ENCODE measurements around the gene ZNF487. TPM values are rescaled to one million over a fixed set of nuclear protein-coding genes. Genes with fewer than 3 reads are reported as not detected.

The ZNF487 gene
- total and polyA plus RNA-seq, 2 of the 13 experiments (the other 11 are each of a cell fraction or from before 2014, with no cell fraction given), result 7.4 to 8.8 TPM

DNA sequence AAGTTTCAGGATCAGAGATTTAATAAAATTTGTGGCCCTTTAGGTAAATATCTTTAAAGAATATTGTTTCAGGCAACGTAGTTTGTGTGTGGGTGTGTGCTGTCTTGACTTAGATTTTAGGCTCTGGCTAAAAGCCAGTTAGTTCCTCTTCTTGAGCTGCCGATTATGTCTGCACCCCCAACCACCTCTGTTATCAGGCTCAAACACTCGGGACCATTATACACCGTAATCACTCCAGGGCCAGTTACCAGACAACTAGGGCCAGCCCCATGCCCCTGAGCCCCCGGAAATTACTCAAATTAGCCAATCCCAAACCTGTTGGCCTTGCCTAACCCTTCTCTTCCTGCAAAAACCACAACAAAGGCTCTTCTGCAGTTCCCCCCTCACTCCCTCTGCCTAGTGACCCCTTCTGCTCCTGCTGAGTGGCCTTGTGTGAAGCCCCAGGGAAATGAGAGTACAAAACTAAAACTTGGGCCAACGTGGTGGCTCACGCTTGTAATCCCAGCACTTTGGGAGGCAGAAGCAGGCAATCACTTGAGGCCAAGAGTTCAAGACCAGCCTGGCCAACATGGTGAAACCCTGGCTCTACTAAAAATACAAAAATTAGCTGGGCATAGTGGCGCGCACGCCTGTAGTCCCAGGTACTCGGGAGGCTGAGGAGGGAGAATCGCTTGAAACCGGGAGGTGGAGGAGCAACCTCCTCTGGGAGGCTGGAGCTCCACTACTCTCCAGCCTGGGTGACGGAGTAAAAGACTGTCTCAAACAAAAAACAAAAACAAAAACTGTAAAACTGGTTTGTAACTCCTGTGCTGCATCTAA is 18.8 kb upstream of the ZNF487 start (continued):
- TF ChIP-seq, protein P1, sequence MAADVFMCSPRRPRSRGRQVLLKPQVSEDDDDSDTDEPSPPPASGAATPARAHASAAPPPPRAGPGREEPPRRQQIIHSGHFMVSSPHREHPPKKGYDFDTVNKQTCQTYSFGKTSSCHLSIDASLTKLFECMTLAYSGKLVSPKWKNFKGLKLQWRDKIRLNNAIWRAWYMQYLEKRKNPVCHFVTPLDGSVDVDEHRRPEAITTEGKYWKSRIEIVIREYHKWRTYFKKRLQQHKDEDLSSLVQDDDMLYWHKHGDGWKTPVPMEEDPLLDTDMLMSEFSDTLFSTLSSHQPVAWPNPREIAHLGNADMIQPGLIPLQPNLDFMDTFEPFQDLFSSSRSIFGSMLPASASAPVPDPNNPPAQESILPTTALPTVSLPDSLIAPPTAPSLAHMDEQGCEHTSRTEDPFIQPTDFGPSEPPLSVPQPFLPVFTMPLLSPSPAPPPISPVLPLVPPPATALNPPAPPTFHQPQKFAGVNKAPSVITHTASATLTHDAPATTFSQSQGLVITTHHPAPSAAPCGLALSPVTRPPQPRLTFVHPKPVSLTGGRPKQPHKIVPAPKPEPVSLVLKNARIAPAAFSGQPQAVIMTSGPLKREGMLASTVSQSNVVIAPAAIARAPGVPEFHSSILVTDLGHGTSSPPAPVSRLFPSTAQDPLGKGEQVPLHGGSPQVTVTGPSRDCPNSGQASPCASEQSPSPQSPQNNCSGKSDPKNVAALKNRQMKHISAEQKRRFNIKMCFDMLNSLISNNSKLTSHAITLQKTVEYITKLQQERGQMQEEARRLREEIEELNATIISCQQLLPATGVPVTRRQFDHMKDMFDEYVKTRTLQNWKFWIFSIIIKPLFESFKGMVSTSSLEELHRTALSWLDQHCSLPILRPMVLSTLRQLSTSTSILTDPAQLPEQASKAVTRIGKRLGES (CRISPR knock-in tag; IDR thresholded peaks at IDR 0.05; ENCODE audit: borderline replicate concordance), result no peak
- no peak for TF ChIP-seq HMGA1 (CRISPR knock-in tag; conservative IDR thresholded peaks at IDR 0.05)
- no peak for TF ChIP-seq ZFP41 (CRISPR knock-in tag; IDR thresholded peaks at IDR 0.05; ENCODE audit: borderline replicate concordance)
- no peak for TF ChIP-seq THYN1 (CRISPR knock-in tag; IDR thresholded peaks at IDR 0.05; ENCODE audit: borderline replicate concordance, low read depth)
- no peak for TF ChIP-seq ZNF337 (CRISPR knock-in tag; IDR thresholded peaks at IDR 0.05; ENCODE audit: borderline replicate concordance, low read depth)
- 0 out of 2 replicates have a peak, but pooled peaks have one; percentile 44 for TF ChIP-seq ZBTB7A (CRISPR knock-in tag; IDR thresholded peaks at IDR 0.05)
- peak in 1 of 2 experiments; percentile 91; a peak in 2 of 4 replicates for TF ChIP-seq EP300 (IDR thresholded peaks at IDR 0.05; ENCODE audit: low read depth in 2 of 2, low read length in 2 of 2)
- TF ChIP-seq EP300 (CRISPR knock-in tag; IDR thresholded peaks at IDR 0.05; ENCODE audit: borderline replicate concordance), result peak; percentile 81
- no peak for TF ChIP-seq GTF3A (CRISPR knock-in tag; conservative IDR thresholded peaks at IDR 0.05)
- no peak for TF ChIP-seq ZNF235 (CRISPR knock-in tag; IDR thresholded peaks at IDR 0.05; ENCODE audit: borderline replicate concordance)
- TF ChIP-seq ELF4 (CRISPR knock-in tag; IDR thresholded peaks at IDR 0.05; ENCODE audit: borderline replicate concordance), result no peak
- peak; percentile 40; the same call in 1 of the 2 replicates for TF ChIP-seq FOXO1 (CRISPR knock-in tag; IDR thresholded peaks at IDR 0.05)
- TF ChIP-seq, protein P2, sequence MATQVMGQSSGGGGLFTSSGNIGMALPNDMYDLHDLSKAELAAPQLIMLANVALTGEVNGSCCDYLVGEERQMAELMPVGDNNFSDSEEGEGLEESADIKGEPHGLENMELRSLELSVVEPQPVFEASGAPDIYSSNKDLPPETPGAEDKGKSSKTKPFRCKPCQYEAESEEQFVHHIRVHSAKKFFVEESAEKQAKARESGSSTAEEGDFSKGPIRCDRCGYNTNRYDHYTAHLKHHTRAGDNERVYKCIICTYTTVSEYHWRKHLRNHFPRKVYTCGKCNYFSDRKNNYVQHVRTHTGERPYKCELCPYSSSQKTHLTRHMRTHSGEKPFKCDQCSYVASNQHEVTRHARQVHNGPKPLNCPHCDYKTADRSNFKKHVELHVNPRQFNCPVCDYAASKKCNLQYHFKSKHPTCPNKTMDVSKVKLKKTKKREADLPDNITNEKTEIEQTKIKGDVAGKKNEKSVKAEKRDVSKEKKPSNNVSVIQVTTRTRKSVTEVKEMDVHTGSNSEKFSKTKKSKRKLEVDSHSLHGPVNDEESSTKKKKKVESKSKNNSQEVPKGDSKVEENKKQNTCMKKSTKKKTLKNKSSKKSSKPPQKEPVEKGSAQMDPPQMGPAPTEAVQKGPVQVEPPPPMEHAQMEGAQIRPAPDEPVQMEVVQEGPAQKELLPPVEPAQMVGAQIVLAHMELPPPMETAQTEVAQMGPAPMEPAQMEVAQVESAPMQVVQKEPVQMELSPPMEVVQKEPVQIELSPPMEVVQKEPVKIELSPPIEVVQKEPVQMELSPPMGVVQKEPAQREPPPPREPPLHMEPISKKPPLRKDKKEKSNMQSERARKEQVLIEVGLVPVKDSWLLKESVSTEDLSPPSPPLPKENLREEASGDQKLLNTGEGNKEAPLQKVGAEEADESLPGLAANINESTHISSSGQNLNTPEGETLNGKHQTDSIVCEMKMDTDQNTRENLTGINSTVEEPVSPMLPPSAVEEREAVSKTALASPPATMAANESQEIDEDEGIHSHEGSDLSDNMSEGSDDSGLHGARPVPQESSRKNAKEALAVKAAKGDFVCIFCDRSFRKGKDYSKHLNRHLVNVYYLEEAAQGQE (IDR thresholded peaks at IDR 0.05; ENCODE audit: borderline replicate concordance in 1 of 2, low read depth in 1 of 2, low read length in 2 of 2), result 0 out of 4 replicates have a peak, but pooled peaks of 1 of the 2 experiments have one; percentile 8
- no peak for TF ChIP-seq ZBTB1 (CRISPR knock-in tag; IDR thresholded peaks at IDR 0.05; ENCODE audit: borderline replicate concordance)
- no peak for TF ChIP-seq ZNF776 (CRISPR knock-in tag; IDR thresholded peaks at IDR 0.05)
- no peak for TF ChIP-seq NFRKB (IDR thresholded peaks at IDR 0.05)
- TF ChIP-seq RARA (CRISPR knock-in tag; IDR thresholded peaks at IDR 0.05), result peak; percentile 91
- peak; percentile 80; the same call in 1 of the 2 replicates for TF ChIP-seq TBX2 (CRISPR knock-in tag; IDR thresholded peaks at IDR 0.05; ENCODE audit: borderline replicate concordance)
- no peak for TF ChIP-seq U2AF1 (optimal IDR thresholded peaks at IDR 0.05; ENCODE audit: low read depth, low read length)
- TF ChIP-seq MAFF (IDR thresholded peaks at IDR 0.05; ENCODE audit: low read depth, low read length), result no peak
- no peak for TF ChIP-seq KMT2A (CRISPR knock-in tag; IDR thresholded peaks at IDR 0.05)

Measured in HepG2 (cell line).